Activated CD4-positive, alpha-beta memory T cell treated with anti-CD3 and anti-CD28 coated beads for 36 hours (primary cell): ENCODE results near the gene SPTBN1. TPM values are rescaled to one million over a fixed set of nuclear protein-coding genes. Genes with fewer than 3 reads are reported as not detected.

Source experiments
- CTCF ChIA-PET: fragments of 350-600 bp; sonication (Branson Sonifier 250); formaldehyde crosslinking; loops from one replicate; lab custom pipeline; 2021; ENCODE audit warnings: antibody characterized with exemption, inconsistent platforms; lab: Charles Lee
- POLR2A ChIA-PET: fragments of 350-600 bp; sonication (Branson Sonifier 250); formaldehyde crosslinking; loops from one replicate; lab custom pipeline; 2021; ENCODE audit warnings: antibody characterized with exemption; lab: Charles Lee
- DNase-seq: peaks from one replicate; pipeline ENCODE4 v3.0.0-alpha.2; 2020
- H3K27ac Mint-ChIP-seq: one replicate; pipeline ENCODE4 v1.8.0; 2021; ENCODE audit warnings: mixed read lengths
- H3K27me3 Mint-ChIP-seq: one replicate; pipeline ENCODE4 v1.8.0; 2021; ENCODE audit warnings: mixed read lengths
- H3K36me3 Mint-ChIP-seq: one replicate; pipeline ENCODE4 v1.8.0; 2021; ENCODE audit warnings: mixed read lengths
- H3K4me1 Mint-ChIP-seq: one replicate; pipeline ENCODE4 v1.8.0; 2021; ENCODE audit warnings: low read depth, mixed read lengths
- H3K4me3 Mint-ChIP-seq: one replicate; pipeline ENCODE4 v1.8.0; 2021; ENCODE audit warnings: mild to moderate bottlenecking, mixed read lengths
- H3K9me3 Mint-ChIP-seq: one replicate; pipeline ENCODE4 v1.8.0; 2021; ENCODE audit warnings: mixed read lengths
- intact Hi-C: fragments of 100-400 bp; cut with micrococcal nuclease; formaldehyde crosslinking; loops from one replicate; pipeline ENCODE4 v1.15.1; 2023
- total RNA-seq, 2 experiments: library from RNA; stranded (reverse); gene quantifications; one replicate each; pipeline ENCODE4 v1.2.3, GENCODE V29; 2021

The SPTBN1 gene
- 10 to 100 TPM; 67.5 to 68.1 TPM for total RNA-seq

DNA sequence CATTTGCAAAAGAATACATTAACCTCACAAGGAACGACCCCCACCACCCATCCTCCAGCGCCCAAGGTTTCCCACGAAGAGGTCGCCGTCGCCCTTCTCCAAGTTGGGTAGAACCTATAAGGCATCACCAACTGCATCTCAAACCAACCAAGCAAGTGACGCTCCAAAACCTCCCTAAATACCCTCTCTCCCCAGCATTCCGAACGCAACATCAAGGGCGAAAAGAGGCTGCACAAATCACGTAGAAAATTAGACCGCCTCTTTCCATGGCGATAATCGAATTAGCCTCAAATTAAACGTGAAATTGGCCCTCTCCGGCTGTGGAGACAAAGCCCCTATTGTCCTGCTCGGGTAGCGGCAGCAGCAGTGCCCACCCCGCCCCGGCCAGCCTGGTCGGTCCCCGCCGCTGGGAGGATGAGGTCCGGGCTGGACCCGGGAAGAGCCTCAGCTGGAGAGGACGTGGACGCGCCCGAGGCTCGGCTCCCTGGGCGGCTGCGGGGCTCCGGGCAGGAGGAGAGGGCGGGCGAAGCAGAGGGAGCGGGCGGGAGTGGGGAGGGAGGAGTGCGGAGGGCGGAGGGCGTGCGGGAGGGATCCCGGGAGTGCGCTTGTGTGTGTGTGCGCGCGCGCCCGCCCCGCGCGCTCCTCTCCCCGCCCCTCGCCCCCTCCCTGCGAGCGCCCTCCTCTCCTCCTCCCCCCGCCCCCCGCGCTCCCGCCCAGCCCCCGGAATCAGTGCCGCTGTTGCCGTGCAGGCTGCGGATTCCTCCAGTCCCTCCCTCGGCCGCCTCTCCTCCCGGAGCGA lies at the start of gene SPTBN1:
TSS of gene SPTBN1 (plus strand) at position 765 of the 799 bp plus-strand sequence. CDS start 70,092 bp downstream, outside the sequence.
- Mint-ChIP-seq H3K4me3 (peak within 1 kb of the TSS; percentile 81), H3K4me1 (peaks cover 11% of the 10 kb centered on the region), H3K9me3 (no peaks in the 10 kb centered on the region), H3K27me3 (peaks cover 31% of the 10 kb centered on the region), H3K27ac (no peak within 1 kb of the TSS), H3K36me3 (no peaks in the 10 kb centered on the region)
- DNase-seq, result peak; percentile 37
- intact Hi-C loops, result no loop called here
- ChIA-PET CTCF (no interaction called here), POLR2A (no interaction called here)

- ChIA-PET POLR2A (no interaction called here), CTCF (interaction anchor here (0.6 kb wide), 1 partner anchor 405 kb away, joined by 3 read pairs; no protein-coding TSS in a partner anchor)
- Mint-ChIP-seq H3K27ac (no peak overlapping the region), H3K36me3 (no peaks in the 10 kb centered on the region), H3K4me3 (no peak overlapping the region), H3K27me3 (peaks cover 13% of the 10 kb centered on the region), H3K9me3 (no peaks in the 10 kb centered on the region), H3K4me1 (peaks cover 10% of the 10 kb centered on the region)
- DNase-seq, result no peak
- intact Hi-C loops, result no loop called here
Measured at GRCh38 chr2:54407693-54408092, 48.4 kb upstream of the SPTBN1 start.

DNA sequence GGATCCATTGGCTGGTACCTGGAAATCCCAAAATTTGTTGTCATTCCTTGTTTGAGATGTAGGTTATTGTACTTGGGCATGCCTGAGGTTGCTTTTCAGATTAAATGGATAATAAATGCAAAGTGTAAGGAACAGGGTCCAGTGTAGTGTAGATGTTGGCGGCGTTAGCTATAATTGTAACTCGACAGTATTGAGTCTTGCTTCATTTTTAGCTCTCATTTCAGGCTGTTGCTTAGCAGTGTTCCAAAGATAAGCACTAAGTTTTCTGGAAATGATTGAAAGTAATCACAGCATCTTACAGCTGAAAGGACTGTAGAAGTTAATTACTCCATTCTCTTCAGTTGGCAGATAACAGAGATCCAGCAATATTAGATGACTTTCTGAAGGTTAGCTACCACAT lies 47.8 kb upstream of the SPTBN1 start:
- CTCF ChIA-PET, result interaction anchor here (0.7 kb wide), 1 partner anchor 258 kb away, joined by 3 read pairs; no protein-coding TSS in a partner anchor
- DNase-seq, result no peak

DNA sequence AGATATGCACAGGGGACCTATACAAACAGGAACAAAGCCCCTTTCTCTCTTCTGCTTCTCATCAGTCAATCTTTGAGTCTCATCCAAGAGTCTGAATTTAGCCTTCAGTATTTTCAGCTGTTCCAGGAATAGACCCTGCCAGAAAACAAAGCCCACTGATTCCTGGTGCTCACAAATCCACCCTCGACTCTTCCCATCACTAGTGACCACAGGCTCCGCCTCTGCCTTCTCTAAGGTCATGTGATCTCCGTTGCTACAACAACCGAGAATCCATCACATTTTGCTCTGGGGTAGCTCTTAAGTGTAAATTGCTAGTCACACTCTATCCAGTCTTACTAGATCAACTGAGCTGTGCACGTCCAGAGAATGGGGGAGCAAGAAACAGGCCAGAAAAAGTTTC lies 46.4 kb upstream of the SPTBN1 start:
- Mint-ChIP-seq H3K4me3 (no peak overlapping the region), H3K36me3 (no peaks in the 10 kb centered on the region), H3K4me1 (peaks cover under 1% of the 10 kb centered on the region), H3K27ac (no peak overlapping the region), H3K9me3 (no peaks in the 10 kb centered on the region), H3K27me3 (peaks cover 13% of the 10 kb centered on the region)
- POLR2A ChIA-PET, result no interaction called here
- intact Hi-C loops, result no loop called here
- DNase-seq, result no peak
- CTCF ChIA-PET, result no interaction called here

More for the DNA sequence above, 47.8 kb upstream of the SPTBN1 start:
- no peak overlapping the region for H3K4me3 Mint-ChIP-seq
- peaks cover 13% of the 10 kb centered on the region for H3K27me3 Mint-ChIP-seq
- POLR2A ChIA-PET, result interaction anchor here (0.6 kb wide), 1 partner anchor 7 kb away, joined by 3 read pairs; no protein-coding TSS in a partner anchor
- H3K36me3 Mint-ChIP-seq, result no peaks in the 10 kb centered on the region
- peaks cover 10% of the 10 kb centered on the region for H3K4me1 Mint-ChIP-seq
- no peak overlapping the region for H3K27ac Mint-ChIP-seq
- H3K9me3 Mint-ChIP-seq, result no peaks in the 10 kb centered on the region
- intact Hi-C loops, result no loop called here

DNA sequence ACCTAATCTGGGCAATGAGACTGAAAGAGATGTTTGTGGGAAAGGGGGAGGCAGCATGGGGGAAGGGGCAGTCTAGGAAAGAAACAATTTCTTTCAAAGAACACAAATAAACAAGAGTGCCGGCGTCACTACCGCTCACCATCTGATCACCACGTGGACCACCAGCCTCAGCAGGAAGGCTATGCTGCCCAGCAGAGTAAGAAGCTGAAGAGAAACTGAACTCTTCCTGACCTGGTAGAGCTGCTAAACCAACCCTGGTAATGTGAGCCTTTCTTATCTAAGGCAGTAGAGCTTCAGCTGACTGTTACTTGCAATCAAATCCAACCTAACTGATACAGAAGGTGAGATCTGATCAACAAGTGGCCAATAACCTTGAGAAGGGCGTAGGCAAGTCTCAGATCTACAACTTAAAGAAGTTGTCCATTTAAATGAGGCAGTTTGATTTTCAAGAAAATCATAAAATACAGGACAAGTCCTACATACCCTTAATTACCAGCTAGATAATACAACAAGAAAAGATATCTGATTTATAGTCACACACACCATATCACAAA lies 44.2 kb upstream of the SPTBN1 start:
- CTCF ChIA-PET, result no interaction called here
- H3K4me1 Mint-ChIP-seq, result no peaks in the 10 kb centered on the region
- H3K27me3 Mint-ChIP-seq, result peaks cover 13% of the 10 kb centered on the region
- POLR2A ChIA-PET, result no interaction called here
- H3K9me3 Mint-ChIP-seq, result no peaks in the 10 kb centered on the region
- DNase-seq, result no peak
- H3K27ac Mint-ChIP-seq, result no peak overlapping the region
- no peaks in the 10 kb centered on the region for H3K36me3 Mint-ChIP-seq
- no peak overlapping the region for H3K4me3 Mint-ChIP-seq
- intact Hi-C loops, result no loop called here

GRCh38 chr2:54416166-54416813 lies 39.8 kb upstream of the SPTBN1 start:
- Mint-ChIP-seq H3K9me3 (no peaks in the 10 kb centered on the region), H3K36me3 (no peaks in the 10 kb centered on the region), H3K4me3 (no peak overlapping the region), H3K27ac (no peak overlapping the region), H3K27me3 (peaks cover 6% of the 10 kb centered on the region), H3K4me1 (no peaks in the 10 kb centered on the region)
- CTCF ChIA-PET, result no interaction called here
- intact Hi-C loops, result no loop called here
- POLR2A ChIA-PET, result no interaction called here
- no peak for DNase-seq

- Mint-ChIP-seq H3K4me1 (peaks cover 4% of the 10 kb centered on the region), H3K27ac (no peak overlapping the region), H3K36me3 (no peaks in the 10 kb centered on the region), H3K4me3 (no peak overlapping the region), H3K27me3 (peaks cover 2% of the 10 kb centered on the region), H3K9me3 (no peaks in the 10 kb centered on the region)
- CTCF ChIA-PET, result no interaction called here
- POLR2A ChIA-PET, result no interaction called here
- no peak for DNase-seq
- intact Hi-C loops, result no loop called here
Measured at GRCh38 chr2:54416938-54417337, 39.2 kb upstream of the SPTBN1 start.

GRCh38 chr2:54417577-54417976 lies 38.5 kb upstream of the SPTBN1 start:
- H3K27ac Mint-ChIP-seq, result no peak overlapping the region
- H3K9me3 Mint-ChIP-seq, result peaks cover 3% of the 10 kb centered on the region
- no peak overlapping the region for H3K4me3 Mint-ChIP-seq
- peaks cover 9% of the 10 kb centered on the region for H3K4me1 Mint-ChIP-seq
- H3K27me3 Mint-ChIP-seq, result no peaks in the 10 kb centered on the region
- POLR2A ChIA-PET, result no interaction called here
- H3K36me3 Mint-ChIP-seq, result no peaks in the 10 kb centered on the region
- CTCF ChIA-PET, result interaction anchor here (0.7 kb wide), 1 partner anchor 151 kb away, joined by 3 read pairs; no protein-coding TSS in a partner anchor
- intact Hi-C loops, result no loop called here
- no peak for DNase-seq

DNA sequence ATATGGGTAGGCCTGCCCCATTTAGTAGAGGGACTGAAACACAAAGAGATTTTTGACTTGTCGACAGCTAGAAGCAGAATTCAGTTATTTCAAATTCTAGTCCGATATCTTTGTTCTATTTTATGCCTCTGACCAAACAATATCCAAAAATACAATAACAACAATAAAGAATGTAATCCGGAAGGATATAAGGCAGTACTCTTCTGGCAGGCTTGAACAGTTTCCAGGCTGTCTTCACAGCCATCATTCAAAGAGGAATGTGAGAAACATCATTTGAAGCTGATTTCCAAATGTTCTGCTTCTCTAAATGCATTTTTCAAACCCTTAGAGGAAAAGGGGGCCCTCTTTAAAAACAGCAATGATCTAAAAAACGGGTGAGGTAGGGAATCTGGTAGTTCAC lies 36.7 kb upstream of the SPTBN1 start:
- Mint-ChIP-seq H3K27me3 (no peaks in the 10 kb centered on the region), H3K4me3 (no peak overlapping the region), H3K36me3 (no peaks in the 10 kb centered on the region), H3K4me1 (peaks cover 12% of the 10 kb centered on the region), H3K27ac (no peak overlapping the region), H3K9me3 (peaks cover 9% of the 10 kb centered on the region)
- ChIA-PET POLR2A (no interaction called here), CTCF (no interaction called here)
- no peak for DNase-seq
- intact Hi-C loops, result no loop called here

GRCh38 chr2:54419855-54420523 lies 36.1 kb upstream of the SPTBN1 start:
- Mint-ChIP-seq H3K4me3 (no peak overlapping the region), H3K27me3 (no peaks in the 10 kb centered on the region)
- POLR2A ChIA-PET, result no interaction called here

DNA sequence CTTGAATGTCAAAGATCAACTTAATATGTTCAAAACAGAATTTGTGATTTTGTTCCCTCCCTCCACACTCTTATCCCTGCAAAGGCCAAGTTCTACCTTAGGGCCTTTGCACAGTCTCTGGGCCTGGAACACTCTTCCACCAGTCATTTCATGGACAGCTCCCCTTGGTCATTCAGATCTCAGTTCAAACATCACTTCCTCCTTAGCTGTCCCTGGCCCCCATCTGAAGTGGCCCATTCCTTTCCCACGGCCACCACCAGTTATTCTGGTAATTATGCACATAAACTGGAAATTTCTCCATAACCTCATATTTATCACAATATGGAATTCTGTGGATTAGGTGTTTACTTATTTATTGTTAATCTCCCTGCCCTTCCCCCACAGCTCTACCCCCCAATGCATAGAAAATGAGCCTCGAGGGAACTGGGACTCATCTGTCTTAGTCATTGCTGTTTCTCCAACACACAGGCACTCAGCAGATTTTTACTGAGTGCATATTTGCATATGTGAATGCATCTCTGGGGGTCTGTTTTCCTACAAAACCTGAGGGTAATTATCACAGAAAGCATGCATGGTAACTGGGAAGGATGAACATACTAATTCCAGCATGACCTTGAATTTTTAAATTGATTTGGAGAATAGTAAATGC lies 35.5 kb upstream of the SPTBN1 start:
- DNase-seq, result no peak
- Mint-ChIP-seq H3K36me3 (no peaks in the 10 kb centered on the region), H3K9me3 (peaks cover 9% of the 10 kb centered on the region), H3K4me3 (no peak overlapping the region), H3K27ac (no peak overlapping the region), H3K27me3 (no peaks in the 10 kb centered on the region), H3K4me1 (peaks cover 12% of the 10 kb centered on the region)
- POLR2A ChIA-PET, result no interaction called here
- CTCF ChIA-PET, result interaction anchor here (0.8 kb wide), 1 partner anchor 15 kb away, joined by 3 read pairs; no protein-coding TSS in a partner anchor
- intact Hi-C loops, result no loop called here

More at GRCh38 chr2:54419855-54420523, 36.1 kb upstream of the SPTBN1 start:
- H3K27ac Mint-ChIP-seq, result no peak overlapping the region
- H3K9me3 Mint-ChIP-seq, result peaks cover 9% of the 10 kb centered on the region
- intact Hi-C loops, result no loop called here
- CTCF ChIA-PET, result interaction anchor here (0.8 kb wide), 1 partner anchor 16 kb away, joined by 3 read pairs; no protein-coding TSS in a partner anchor
- H3K4me1 Mint-ChIP-seq, result peaks cover 12% of the 10 kb centered on the region
- no peak for DNase-seq
- no peaks in the 10 kb centered on the region for H3K36me3 Mint-ChIP-seq
